ENCODE results near the gene TEX48.

TEX48 gene

DNA sequence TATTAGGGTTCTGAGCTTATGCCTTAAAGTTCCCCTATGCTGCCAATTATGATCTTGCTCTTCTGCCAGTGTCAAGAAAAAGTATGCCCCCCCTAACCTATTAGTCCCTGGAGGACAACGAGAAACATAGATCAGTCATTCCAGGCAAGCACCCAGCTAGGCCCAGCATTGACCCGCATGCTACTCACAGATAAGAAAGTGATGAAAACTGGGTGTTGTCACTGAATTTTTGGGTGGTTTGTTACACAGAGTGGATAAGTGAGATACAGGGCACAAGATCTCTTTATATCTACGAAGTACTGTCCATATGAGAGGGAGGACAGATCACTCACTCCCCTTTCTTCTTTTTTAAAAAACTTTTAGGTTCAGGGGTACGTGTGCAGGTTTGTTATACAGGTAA, 6.4 kb upstream of the TEX48 start:
- no peak for ATAC-seq
- TF ChIP-seq ZNF8 (CRISPR knock-in tag; IDR thresholded peaks at IDR 0.05) (no peak), PPARA (CRISPR knock-in tag; IDR thresholded peaks at IDR 0.05; ENCODE audit: borderline replicate concordance) (no peak), ZNF565 (CRISPR knock-in tag; conservative IDR thresholded peaks at IDR 0.05; ENCODE audit: low read depth) (no peak), SNAI2 (CRISPR knock-in tag; IDR thresholded peaks at IDR 0.05) (no peak), ZC3H10 (CRISPR knock-in tag; IDR thresholded peaks at IDR 0.05) (no peak), ZNF70 (CRISPR knock-in tag; IDR thresholded peaks at IDR 0.05) (no peak), ISL1 (CRISPR knock-in tag; IDR thresholded peaks at IDR 0.05) (no peak), OSR1 (CRISPR knock-in tag; IDR thresholded peaks at IDR 0.05) (no peak), ZFP3 (CRISPR knock-in tag; IDR thresholded peaks at IDR 0.05) (no peak), ZFP30 (CRISPR knock-in tag; IDR thresholded peaks at IDR 0.05) (no peak), TCF4 (CRISPR knock-in tag; IDR thresholded peaks at IDR 0.05; ENCODE audit: borderline replicate concordance) (no peak)
- TF ChIP-seq, protein P1, sequence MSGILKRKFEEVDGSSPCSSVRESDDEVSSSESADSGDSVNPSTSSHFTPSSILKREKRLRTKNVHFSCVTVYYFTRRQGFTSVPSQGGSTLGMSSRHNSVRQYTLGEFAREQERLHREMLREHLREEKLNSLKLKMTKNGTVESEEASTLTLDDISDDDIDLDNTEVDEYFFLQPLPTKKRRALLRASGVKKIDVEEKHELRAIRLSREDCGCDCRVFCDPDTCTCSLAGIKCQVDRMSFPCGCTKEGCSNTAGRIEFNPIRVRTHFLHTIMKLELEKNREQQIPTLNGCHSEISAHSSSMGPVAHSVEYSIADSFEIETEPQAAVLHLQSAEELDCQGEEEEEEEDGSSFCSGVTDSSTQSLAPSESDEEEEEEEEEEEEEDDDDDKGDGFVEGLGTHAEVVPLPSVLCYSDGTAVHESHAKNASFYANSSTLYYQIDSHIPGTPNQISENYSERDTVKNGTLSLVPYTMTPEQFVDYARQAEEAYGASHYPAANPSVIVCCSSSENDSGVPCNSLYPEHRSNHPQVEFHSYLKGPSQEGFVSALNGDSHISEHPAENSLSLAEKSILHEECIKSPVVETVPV (CRISPR knock-in tag; IDR thresholded peaks at IDR 0.05), result no peak
- TF ChIP-seq, protein P2, sequence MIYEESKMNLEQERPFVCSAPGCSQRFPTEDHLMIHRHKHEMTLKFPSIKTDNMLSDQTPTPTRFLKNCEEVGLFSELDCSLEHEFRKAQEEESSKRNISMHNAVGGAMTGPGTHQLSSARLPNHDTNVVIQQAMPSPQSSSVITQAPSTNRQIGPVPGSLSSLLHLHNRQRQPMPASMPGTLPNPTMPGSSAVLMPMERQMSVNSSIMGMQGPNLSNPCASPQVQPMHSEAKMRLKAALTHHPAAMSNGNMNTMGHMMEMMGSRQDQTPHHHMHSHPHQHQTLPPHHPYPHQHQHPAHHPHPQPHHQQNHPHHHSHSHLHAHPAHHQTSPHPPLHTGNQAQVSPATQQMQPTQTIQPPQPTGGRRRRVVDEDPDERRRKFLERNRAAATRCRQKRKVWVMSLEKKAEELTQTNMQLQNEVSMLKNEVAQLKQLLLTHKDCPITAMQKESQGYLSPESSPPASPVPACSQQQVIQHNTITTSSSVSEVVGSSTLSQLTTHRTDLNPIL (CRISPR knock-in tag; IDR thresholded peaks at IDR 0.05; ENCODE audit: low read depth), result no peak
- TF ChIP-seq, protein P3, sequence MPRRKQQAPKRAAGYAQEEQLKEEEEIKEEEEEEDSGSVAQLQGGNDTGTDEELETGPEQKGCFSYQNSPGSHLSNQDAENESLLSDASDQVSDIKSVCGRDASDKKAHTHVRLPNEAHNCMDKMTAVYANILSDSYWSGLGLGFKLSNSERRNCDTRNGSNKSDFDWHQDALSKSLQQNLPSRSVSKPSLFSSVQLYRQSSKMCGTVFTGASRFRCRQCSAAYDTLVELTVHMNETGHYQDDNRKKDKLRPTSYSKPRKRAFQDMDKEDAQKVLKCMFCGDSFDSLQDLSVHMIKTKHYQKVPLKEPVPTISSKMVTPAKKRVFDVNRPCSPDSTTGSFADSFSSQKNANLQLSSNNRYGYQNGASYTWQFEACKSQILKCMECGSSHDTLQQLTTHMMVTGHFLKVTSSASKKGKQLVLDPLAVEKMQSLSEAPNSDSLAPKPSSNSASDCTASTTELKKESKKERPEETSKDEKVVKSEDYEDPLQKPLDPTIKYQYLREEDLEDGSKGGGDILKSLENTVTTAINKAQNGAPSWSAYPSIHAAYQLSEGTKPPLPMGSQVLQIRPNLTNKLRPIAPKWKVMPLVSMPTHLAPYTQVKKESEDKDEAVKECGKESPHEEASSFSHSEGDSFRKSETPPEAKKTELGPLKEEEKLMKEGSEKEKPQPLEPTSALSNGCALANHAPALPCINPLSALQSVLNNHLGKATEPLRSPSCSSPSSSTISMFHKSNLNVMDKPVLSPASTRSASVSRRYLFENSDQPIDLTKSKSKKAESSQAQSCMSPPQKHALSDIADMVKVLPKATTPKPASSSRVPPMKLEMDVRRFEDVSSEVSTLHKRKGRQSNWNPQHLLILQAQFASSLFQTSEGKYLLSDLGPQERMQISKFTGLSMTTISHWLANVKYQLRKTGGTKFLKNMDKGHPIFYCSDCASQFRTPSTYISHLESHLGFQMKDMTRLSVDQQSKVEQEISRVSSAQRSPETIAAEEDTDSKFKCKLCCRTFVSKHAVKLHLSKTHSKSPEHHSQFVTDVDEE (CRISPR knock-in tag; IDR thresholded peaks at IDR 0.05), result no peak
- TF ChIP-seq, protein P4, sequence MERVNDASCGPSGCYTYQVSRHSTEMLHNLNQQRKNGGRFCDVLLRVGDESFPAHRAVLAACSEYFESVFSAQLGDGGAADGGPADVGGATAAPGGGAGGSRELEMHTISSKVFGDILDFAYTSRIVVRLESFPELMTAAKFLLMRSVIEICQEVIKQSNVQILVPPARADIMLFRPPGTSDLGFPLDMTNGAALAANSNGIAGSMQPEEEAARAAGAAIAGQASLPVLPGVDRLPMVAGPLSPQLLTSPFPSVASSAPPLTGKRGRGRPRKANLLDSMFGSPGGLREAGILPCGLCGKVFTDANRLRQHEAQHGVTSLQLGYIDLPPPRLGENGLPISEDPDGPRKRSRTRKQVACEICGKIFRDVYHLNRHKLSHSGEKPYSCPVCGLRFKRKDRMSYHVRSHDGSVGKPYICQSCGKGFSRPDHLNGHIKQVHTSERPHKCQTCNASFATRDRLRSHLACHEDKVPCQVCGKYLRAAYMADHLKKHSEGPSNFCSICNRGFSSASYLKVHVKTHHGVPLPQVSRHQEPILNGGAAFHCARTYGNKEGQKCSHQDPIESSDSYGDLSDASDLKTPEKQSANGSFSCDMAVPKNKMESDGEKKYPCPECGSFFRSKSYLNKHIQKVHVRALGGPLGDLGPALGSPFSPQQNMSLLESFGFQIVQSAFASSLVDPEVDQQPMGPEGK (CRISPR knock-in tag; IDR thresholded peaks at IDR 0.05; ENCODE audit: borderline replicate concordance), result no peak

DNA sequence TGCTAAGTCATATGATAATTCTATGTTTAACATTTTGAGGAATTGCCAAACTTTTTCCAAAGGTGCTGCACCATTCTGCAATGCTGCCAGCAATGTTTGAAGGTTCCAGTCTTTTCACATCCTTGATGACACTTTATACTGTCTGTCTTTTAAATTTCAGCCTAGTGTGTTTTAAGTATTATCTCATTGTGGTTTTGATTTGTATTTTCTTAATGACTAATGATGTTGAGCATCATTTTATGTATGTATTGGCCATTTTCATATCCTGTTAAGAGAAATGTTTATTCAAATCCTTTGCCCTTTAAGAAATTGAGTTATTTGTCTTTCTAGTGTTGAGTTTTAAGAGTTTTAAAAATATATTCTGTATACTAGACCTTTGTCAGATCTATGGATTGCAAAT, 5.0 kb upstream of the TEX48 start:
- ATAC-seq, result no peak
- TF ChIP-seq BACH2 (CRISPR knock-in tag; IDR thresholded peaks at IDR 0.05; ENCODE audit: borderline replicate concordance), result no peak
- TF ChIP-seq, protein P3 (CRISPR knock-in tag; IDR thresholded peaks at IDR 0.05), result no peak
- no peak for TF ChIP-seq ZNF8 (CRISPR knock-in tag; IDR thresholded peaks at IDR 0.05)
- TF ChIP-seq, protein P4 (CRISPR knock-in tag; IDR thresholded peaks at IDR 0.05; ENCODE audit: borderline replicate concordance), result no peak
- TF ChIP-seq CSDC2 (CRISPR knock-in tag; IDR thresholded peaks at IDR 0.05), result no peak
- no peak for TF ChIP-seq ZNF565 (CRISPR knock-in tag; conservative IDR thresholded peaks at IDR 0.05; ENCODE audit: low read depth)
- TF ChIP-seq GLIS3 (CRISPR knock-in tag; IDR thresholded peaks at IDR 0.05), result no peak
- no peak for TF ChIP-seq ZFP3 (CRISPR knock-in tag; IDR thresholded peaks at IDR 0.05)
- no peak for TF ChIP-seq OSR1 (CRISPR knock-in tag; IDR thresholded peaks at IDR 0.05)
- no peak for TF ChIP-seq TOX (CRISPR knock-in tag; IDR thresholded peaks at IDR 0.05; ENCODE audit: borderline replicate concordance)
- TF ChIP-seq, protein P2 (CRISPR knock-in tag; IDR thresholded peaks at IDR 0.05; ENCODE audit: low read depth), result no peak
- TF ChIP-seq ZC3H10 (CRISPR knock-in tag; IDR thresholded peaks at IDR 0.05), result no peak
- TF ChIP-seq PPARA (CRISPR knock-in tag; IDR thresholded peaks at IDR 0.05; ENCODE audit: borderline replicate concordance), result no peak
- TF ChIP-seq ARNTL (CRISPR knock-in tag; IDR thresholded peaks at IDR 0.05; ENCODE audit: borderline replicate concordance, low read depth), result no peak
- TF ChIP-seq ZFP30 (CRISPR knock-in tag; IDR thresholded peaks at IDR 0.05), result no peak
- TF ChIP-seq SNAI2 (CRISPR knock-in tag; IDR thresholded peaks at IDR 0.05), result no peak

Measured in SK-N-SH treated with all-trans-retinoic acid at 6 μM for 48 hours (cell line).